Nephron (organoid): ENCODE data around the gene IL16.

Experiments
- H3K27ac Mint-ChIP-seq, 3 experiments: 2 replicates each; pipeline ENCODE4 v1.8.0; 2020; ENCODE audit warnings: mixed read lengths in 3 of 3, mild to moderate bottlenecking in 2 of 3, moderate library complexity in 1 of 3
- H3K27me3 Mint-ChIP-seq: 2 replicates; pipeline ENCODE4 v1.8.0; 2021; ENCODE audit warnings: low read depth, mild to moderate bottlenecking, moderate library complexity, mixed read lengths
- H3K36me3 Mint-ChIP-seq: 2 replicates; pipeline ENCODE4 v1.8.0; 2020; ENCODE audit warnings: low read depth, mixed read lengths
- H3K4me1 Mint-ChIP-seq: 2 replicates; pipeline ENCODE4 v1.8.0; 2020; ENCODE audit warnings: mixed read lengths
- H3K4me3 Mint-ChIP-seq, 3 experiments: 2 replicates each; pipeline ENCODE4 v1.8.0; 2020; ENCODE audit warnings: mild to moderate bottlenecking in 3 of 3, mixed read lengths in 3 of 3, moderate library complexity in 2 of 3
- H3K9me3 Mint-ChIP-seq: 2 replicates; pipeline ENCODE4 v1.8.0; 2020; ENCODE audit warnings: mixed read lengths
- CTCF ChIP-seq, 3 experiments: fragments of 200-600 bp; sonication (generic); IDR thresholded peaks; one replicate each; pipeline ENCODE4 v1.5.0; 2021; ENCODE audit warnings: antibody characterized with exemption in 3 of 3; ENCODE audit not compliant: unreplicated experiment in 3 of 3

The IL16 gene

DNA sequence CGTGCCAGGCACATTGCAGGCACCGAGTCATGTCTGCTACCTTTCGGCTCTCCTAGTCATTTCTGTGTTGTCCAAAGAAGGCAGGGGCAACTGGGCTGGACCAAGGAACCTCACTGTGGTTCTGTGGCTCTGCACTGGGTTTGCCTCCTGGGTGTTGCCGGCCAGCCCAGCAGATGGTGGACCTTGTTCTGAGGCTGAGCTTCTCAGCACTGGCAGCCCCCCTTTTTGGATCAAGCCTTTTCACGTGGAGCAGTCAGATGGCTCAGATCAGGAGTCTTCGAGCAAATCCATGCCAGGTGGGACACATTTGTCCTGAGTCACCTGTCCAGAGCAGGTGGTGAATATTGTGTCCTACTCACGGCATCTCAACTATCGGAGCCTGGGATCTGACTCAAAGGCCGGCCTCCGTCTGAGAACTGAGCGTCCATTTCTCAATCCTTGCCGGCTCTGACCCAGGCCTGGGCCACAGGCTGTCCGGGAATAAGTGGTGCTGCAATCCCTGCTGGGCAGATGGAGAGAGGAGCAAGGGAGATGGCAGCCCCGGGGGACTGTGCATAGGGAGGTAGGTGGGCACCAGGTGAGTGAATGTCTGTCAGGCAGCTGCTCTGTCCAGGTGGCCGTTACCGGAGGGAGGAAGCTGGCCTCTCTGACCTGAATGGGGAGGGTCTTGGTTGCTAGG is at the start of gene IL16:
TSS of gene IL16 (plus strand) at position 304 of the 679 bp plus-strand sequence. CDS start 28,521 bp downstream, outside the sequence.
- Mint-ChIP-seq H3K4me1 (no peaks in the 10 kb centered on the region), H3K9me3 (no peaks in the 10 kb centered on the region), H3K4me3 (no peak within 1 kb of the TSS), H3K27me3 (peaks cover 21% of the 10 kb centered on the region), H3K27ac (no peak within 1 kb of the TSS), H3K36me3 (no peaks in the 10 kb centered on the region)
- TF ChIP-seq CTCF (IDR thresholded peaks at IDR 0.05; ENCODE audit: unreplicated experiment in 3 of 3): no peak

GRCh38 chr15:81151389-81151788 is 45.3 kb upstream of the IL16 start:
- H3K27ac Mint-ChIP-seq: no peak overlapping the region
- no peaks in the 10 kb centered on the region for H3K36me3 Mint-ChIP-seq
- peaks cover 12% of the 10 kb centered on the region for H3K27me3 Mint-ChIP-seq
- no peak for TF ChIP-seq CTCF (IDR thresholded peaks at IDR 0.05; ENCODE audit: unreplicated experiment in 3 of 3)
- H3K4me3 Mint-ChIP-seq: no peak overlapping the region
- H3K9me3 Mint-ChIP-seq: no peaks in the 10 kb centered on the region
- peaks cover 5% of the 10 kb centered on the region for H3K4me1 Mint-ChIP-seq

DNA sequence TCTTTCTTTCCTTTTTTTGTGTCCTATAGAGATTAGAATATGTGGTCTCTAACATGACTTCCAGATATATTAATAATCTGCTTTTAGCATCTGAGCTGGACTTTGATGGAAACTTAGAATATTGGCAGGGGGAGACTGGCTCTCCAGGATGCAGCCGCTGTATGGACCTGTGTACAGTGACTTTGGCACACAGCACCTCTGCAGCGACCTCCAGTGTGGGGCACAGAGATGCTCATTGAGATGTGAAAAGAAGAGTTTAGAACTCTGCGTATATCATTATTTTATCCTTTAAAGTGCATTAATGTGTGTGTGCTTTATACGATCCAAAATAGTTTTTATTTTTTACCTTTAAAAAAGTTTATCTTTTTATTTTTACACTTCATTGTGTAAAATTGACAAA is 44.3 kb upstream of the IL16 start:
- Mint-ChIP-seq H3K9me3 (no peaks in the 10 kb centered on the region), H3K36me3 (no peaks in the 10 kb centered on the region)

DNA sequence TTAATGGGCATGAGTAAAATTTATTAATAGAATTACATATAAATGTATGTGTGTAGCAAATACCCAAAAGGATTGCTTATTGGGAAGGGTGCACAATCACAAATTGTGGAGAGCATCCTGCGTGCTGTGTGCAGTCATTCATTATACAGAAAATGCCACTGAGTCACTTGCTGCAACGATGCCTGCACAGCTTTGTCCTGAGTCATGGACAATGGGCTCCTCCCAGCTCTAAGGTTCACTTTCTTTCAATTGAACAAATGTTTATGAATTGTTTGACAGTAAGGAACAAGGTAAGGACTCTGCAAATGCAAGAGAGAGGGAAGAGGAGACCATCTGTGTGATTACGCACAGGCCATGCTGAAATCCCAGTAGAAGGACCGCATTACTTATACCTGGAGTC is 43.9 kb upstream of the IL16 start:
- TF ChIP-seq CTCF (IDR thresholded peaks at IDR 0.05; ENCODE audit: unreplicated experiment in 3 of 3): no peak
- no peak overlapping the region for H3K27ac Mint-ChIP-seq
- no peaks in the 10 kb centered on the region for H3K9me3 Mint-ChIP-seq
- no peaks in the 10 kb centered on the region for H3K36me3 Mint-ChIP-seq
- H3K4me3 Mint-ChIP-seq: no peak overlapping the region
- peaks cover 5% of the 10 kb centered on the region for H3K4me1 Mint-ChIP-seq
- peaks cover 12% of the 10 kb centered on the region for H3K27me3 Mint-ChIP-seq

More for the DNA sequence above, 44.3 kb upstream of the IL16 start:
- peaks cover 5% of the 10 kb centered on the region for H3K4me1 Mint-ChIP-seq
- H3K27me3 Mint-ChIP-seq: peaks cover 12% of the 10 kb centered on the region
- no peak for TF ChIP-seq CTCF (IDR thresholded peaks at IDR 0.05; ENCODE audit: unreplicated experiment in 3 of 3)
- no peak overlapping the region for H3K27ac Mint-ChIP-seq
- H3K4me3 Mint-ChIP-seq: no peak overlapping the region

- peak; percentile 59 to 62 (median 60) for TF ChIP-seq CTCF (IDR thresholded peaks at IDR 0.05; ENCODE audit: unreplicated experiment in 3 of 3)
- Mint-ChIP-seq H3K36me3 (no peaks in the 10 kb centered on the region), H3K4me1 (peaks cover 9% of the 10 kb centered on the region), H3K4me3 (no peak overlapping the region), H3K27ac (peak overlapping the region in 1 of 3 experiments; percentile 2), H3K9me3 (no peaks in the 10 kb centered on the region), H3K27me3 (peaks cover 7% of the 10 kb centered on the region)
These were observed 41.1 kb upstream of the IL16 start for GRCh38 chr15:81155375-81156218.
